GM18526 (cell line): ENCODE data around the gene CBR4.

Source experiments
- POLR2A ChIP-seq: IDR thresholded peaks from 3 replicates; pipeline ENCODE4 v1.6.1; 2011; ENCODE audit not compliant: insufficient read length; ENCODE audit errors: extremely low read depth

CBR4 gene

DNA sequence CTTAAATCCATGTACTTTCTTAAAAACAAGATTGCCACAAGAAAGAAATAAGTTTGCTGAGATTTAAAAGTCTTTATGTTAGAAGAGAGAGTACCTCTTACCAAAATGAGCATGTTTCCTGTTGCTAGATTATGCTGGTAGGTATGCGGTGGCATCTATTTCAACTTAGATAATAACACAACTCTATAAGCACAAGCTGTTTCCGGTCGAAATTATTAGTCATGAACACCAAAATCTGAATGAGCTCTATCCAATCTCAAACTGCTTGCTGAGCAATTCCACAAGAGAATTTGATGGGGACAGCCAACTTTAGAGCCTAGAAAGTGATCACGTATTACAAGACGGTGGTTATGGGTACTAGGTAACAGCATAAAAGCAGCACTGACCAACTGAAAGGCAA is 49.3 kb downstream of the CBR4 start:
- TF ChIP-seq POLR2A: no peak

DNA sequence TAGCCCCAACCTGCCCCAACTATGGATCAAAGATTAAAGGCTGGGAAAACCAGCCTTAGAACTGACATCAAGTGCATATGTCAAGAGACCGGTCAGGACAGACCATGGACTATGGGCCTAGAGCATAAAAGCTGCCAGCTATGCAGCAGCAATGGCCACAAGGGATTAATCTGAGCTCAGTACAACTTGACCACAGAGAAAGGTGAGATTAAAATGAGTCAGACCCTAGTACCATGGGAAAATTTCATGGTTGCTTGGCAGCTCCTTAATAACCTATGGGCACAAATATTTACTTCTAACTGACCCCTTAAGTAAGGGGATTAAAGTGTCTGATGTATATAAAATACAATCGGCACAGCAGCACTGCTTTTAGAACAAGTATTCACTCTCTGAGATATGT is 54.4 kb downstream of the CBR4 start:
- no peak for TF ChIP-seq POLR2A

DNA sequence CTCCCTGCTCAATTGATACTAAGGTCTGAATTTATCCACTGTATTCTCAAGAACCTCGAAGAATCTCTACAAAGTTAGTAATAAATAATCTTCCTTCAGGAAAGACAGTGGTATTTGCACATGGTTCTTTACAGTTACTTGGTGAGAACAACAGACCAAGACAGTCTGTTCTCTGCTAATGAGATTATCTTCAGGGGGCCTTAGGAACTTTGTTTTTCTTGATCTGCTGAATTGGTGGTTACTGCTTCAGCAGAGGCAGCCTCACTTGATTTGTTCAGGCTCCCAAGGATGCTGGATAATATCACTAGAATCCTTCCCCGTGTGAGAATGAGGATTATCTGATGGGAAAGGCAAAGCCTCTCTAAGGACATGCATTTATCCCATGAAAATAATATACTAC is 64.8 kb downstream of the CBR4 start:
- no peak for TF ChIP-seq POLR2A

DNA sequence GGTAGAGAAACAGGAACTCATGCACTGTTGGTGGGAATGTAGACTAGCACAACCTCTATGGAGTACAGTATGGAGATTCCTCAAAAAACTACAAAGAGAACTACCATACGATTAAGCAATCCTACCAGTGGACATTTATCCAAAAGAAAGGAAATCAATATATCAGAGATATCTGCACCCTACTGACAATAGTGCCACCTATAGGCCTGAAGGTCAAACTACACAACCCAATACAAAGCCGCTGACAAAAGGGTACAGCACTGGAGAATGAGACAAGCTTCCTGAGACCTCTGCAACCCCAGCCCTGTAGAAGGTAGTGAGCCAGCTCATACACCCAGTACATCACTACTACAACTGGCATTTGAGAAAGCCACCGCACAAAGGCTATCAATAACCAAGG is 67.1 kb downstream of the CBR4 start:
- TF ChIP-seq POLR2A: no peak
